ENCODE measurements around the gene TEPSIN.

DNA sequence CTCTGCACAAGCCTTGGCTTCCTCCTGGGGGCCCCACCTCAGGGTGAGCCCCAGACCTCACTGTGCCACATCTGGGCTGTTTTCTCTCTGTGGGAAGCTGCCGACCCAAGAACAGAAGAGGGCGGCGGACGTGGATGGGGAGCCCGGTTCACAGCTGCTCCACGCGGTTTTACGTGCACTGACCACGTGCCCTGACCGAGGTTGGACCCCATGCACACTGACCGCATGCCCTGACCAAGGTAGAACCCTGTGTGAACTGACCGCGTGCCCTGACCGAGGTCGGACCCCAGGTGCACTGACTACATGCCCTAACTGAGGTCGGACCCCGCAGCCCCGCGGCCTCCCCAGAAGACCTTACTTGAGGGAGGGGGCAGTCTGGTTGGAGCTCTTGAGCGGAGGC lies 35.7 kb downstream of the TEPSIN start:
- TF ChIP-seq POLR2A (IDR thresholded peaks at IDR 0.05), result no peak
- TF ChIP-seq, protein P1, sequence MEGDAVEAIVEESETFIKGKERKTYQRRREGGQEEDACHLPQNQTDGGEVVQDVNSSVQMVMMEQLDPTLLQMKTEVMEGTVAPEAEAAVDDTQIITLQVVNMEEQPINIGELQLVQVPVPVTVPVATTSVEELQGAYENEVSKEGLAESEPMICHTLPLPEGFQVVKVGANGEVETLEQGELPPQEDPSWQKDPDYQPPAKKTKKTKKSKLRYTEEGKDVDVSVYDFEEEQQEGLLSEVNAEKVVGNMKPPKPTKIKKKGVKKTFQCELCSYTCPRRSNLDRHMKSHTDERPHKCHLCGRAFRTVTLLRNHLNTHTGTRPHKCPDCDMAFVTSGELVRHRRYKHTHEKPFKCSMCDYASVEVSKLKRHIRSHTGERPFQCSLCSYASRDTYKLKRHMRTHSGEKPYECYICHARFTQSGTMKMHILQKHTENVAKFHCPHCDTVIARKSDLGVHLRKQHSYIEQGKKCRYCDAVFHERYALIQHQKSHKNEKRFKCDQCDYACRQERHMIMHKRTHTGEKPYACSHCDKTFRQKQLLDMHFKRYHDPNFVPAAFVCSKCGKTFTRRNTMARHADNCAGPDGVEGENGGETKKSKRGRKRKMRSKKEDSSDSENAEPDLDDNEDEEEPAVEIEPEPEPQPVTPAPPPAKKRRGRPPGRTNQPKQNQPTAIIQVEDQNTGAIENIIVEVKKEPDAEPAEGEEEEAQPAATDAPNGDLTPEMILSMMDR (IDR thresholded peaks at IDR 0.05), result no peak

All from Peyer's patch (tissue), 4 donors.